ENCODE data around the gene AKT3.

GRCh38 chr1:243505986-243506689 is 343.9 kb downstream of the AKT3 start:
- TF ChIP-seq CTCF (IDR thresholded peaks at IDR 0.05; ENCODE audit: poor library complexity) (no peak), EZH2phosphoT487 (IDR thresholded peaks at IDR 0.05; ENCODE audit: low read depth, severe bottlenecking, unreplicated experiment) (no peak)
